Type B pancreatic cell (in vitro differentiated cells): ENCODE results near the gene S100A14. TPM values are rescaled to one million over a fixed set of nuclear protein-coding genes. Genes with fewer than 3 reads are reported as not detected.
"Not testable (repeated sequence)": the region's sequence is repeated elsewhere in the genome, so short reads cannot be mapped to it uniquely, and the experiment has no call there.

Experiments
- DNase-seq: peaks from one replicate; pipeline ENCODE4 v3.0.0; 2021; ENCODE audit warnings: mixed read lengths; ENCODE audit not compliant: unreplicated experiment; ENCODE audit errors: extremely low spot score
- H3K27ac Mint-ChIP-seq: 2 replicates; pipeline ENCODE4 v1.8.0; 2021; ENCODE audit warnings: mild to moderate bottlenecking, mixed read lengths
- H3K27me3 Mint-ChIP-seq: 2 replicates; pipeline ENCODE4 v1.8.0; 2021; ENCODE audit warnings: mixed read lengths
- H3K36me3 Mint-ChIP-seq: 2 replicates; pipeline ENCODE4 v1.8.0; 2021; ENCODE audit warnings: mixed read lengths
- H3K4me1 Mint-ChIP-seq: one replicate; pipeline ENCODE4 v1.8.0; 2021; ENCODE audit warnings: mixed read lengths; ENCODE audit not compliant: unreplicated experiment
- H3K4me3 Mint-ChIP-seq: 2 replicates; pipeline ENCODE4 v1.8.0; 2021; ENCODE audit warnings: mild to moderate bottlenecking, mixed read lengths
- H3K9me3 Mint-ChIP-seq: 2 replicates; pipeline ENCODE4 v1.8.0; 2021; ENCODE audit warnings: mixed read lengths
- CTCF ChIP-seq: fragments of 200-600 bp; sonication (generic); conservative IDR thresholded peaks from 2 replicates; pipeline ENCODE4 v1.5.0; 2021; ENCODE audit warnings: antibody characterized with exemption, mild to moderate bottlenecking
- total RNA-seq: library from RNA; stranded (reverse); gene quantifications from 2 replicates; pipeline ENCODE4 v1.2.1, GENCODE V29; 2021; ENCODE audit warnings: low replicate concordance

The S100A14 gene
- total RNA-seq, 1 donor from 2014 or later, result 139 TPM

GRCh38 chr1:153597206-153597605, 18.9 kb downstream of the S100A14 start:
- Mint-ChIP-seq H3K27me3 (no peaks in the 10 kb centered on the region), H3K4me3 (no peak overlapping the region), H3K9me3 (no peaks in the 10 kb centered on the region), H3K36me3 (no peaks in the 10 kb centered on the region), H3K27ac (no peak overlapping the region), H3K4me1 (peaks cover 4% of the 10 kb centered on the region)
- TF ChIP-seq CTCF, result no peak
- no peak for DNase-seq

- no peak for DNase-seq
- Mint-ChIP-seq H3K27me3 (no peaks in the 10 kb centered on the region), H3K4me1 (peaks cover 4% of the 10 kb centered on the region), H3K4me3 (no peak overlapping the region), H3K27ac (no peak overlapping the region), H3K36me3 (no peaks in the 10 kb centered on the region), H3K9me3 (no peaks in the 10 kb centered on the region)
- TF ChIP-seq CTCF, result no peak
Observed at GRCh38 chr1:153592748-153593147, 23.4 kb downstream of the S100A14 start.

GRCh38 chr1:153588482-153588881, 27.6 kb downstream of the S100A14 start:
- no peak overlapping the region for H3K27ac Mint-ChIP-seq
- no peaks in the 10 kb centered on the region for H3K27me3 Mint-ChIP-seq
- H3K9me3 Mint-ChIP-seq, result no peaks in the 10 kb centered on the region
- no peak for DNase-seq
- H3K4me3 Mint-ChIP-seq, result no peak overlapping the region
- peaks cover 7% of the 10 kb centered on the region for H3K4me1 Mint-ChIP-seq
- no peaks in the 10 kb centered on the region for H3K36me3 Mint-ChIP-seq
- TF ChIP-seq CTCF, result no peak

- not testable (repeated sequence) for H3K27ac Mint-ChIP-seq, H3K4me1 Mint-ChIP-seq, H3K9me3 Mint-ChIP-seq, H3K27me3 Mint-ChIP-seq, H3K36me3 Mint-ChIP-seq, H3K4me3 Mint-ChIP-seq, DNase-seq
Observed at GRCh38 chr1:153588033-153588432, 28.1 kb downstream of the S100A14 start.

GRCh38 chr1:153587314-153587713, 28.8 kb downstream of the S100A14 start:
- Mint-ChIP-seq H3K4me1 (peaks cover 3% of the 10 kb centered on the region), H3K27ac (no peak overlapping the region), H3K4me3 (no peak overlapping the region), H3K36me3 (no peaks in the 10 kb centered on the region), H3K27me3 (no peaks in the 10 kb centered on the region), H3K9me3 (no peaks in the 10 kb centered on the region)
- no peak for TF ChIP-seq CTCF
- no peak for DNase-seq

- no peak overlapping the region for H3K4me3 Mint-ChIP-seq
- H3K4me1 Mint-ChIP-seq, result peaks cover 3% of the 10 kb centered on the region
- no peaks in the 10 kb centered on the region for H3K27me3 Mint-ChIP-seq
- TF ChIP-seq CTCF, result no peak
- no peaks in the 10 kb centered on the region for H3K9me3 Mint-ChIP-seq
- H3K27ac Mint-ChIP-seq, result no peak overlapping the region
- no peaks in the 10 kb centered on the region for H3K36me3 Mint-ChIP-seq
- no peak for DNase-seq
Observed at GRCh38 chr1:153586347-153586746, 29.8 kb downstream of the S100A14 start.
